ENCODE results near the gene HOXC4. TPM values are rescaled to one million over a fixed set of nuclear protein-coding genes. Genes with fewer than 3 reads are reported as not detected.
A peak's percentile ranks its signal among the peaks of the same experiment; 100 is the strongest.

HOXC4 gene
- total RNA-seq, 2 donors from 2014 or later: not detected

DNA sequence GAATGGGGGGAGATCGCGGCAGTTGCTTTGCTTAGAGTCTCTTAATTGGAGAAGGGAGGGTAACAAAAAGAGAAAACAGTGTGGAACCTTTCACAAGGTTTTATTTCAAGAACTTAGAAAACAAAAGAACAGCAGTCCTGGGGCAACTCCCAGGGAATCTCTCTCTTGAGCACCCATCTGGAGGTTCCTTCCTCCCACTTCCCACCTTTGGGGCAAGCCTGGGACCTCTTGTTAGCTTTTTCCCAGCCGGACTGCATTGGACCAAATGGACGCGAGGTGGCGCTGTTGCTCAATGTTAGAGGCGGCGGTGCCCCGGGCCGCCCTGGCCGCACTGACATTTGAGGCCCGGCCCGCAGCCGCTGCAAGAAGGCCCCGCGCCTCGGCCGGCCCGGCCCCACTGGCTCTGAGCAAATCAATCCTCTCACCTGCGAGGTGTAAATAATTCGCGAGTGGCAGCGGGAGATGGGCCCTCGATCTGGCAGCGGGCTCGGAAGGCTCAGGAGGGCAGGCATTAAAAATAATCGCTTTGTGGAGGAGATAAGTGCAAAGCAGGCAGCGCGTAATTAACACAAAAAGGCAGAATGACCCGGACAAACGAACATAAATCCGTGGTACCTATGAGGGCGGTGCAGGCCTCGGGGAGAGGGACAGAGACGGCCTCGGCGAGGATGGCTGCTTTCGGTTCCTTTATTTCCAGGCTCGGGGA, 47.6 kb upstream of the HOXC4 start:
- Histone ChIP-seq H3K27ac (no peak overlapping the region), H3K36me3 (no peaks in the 10 kb centered on the region), H3K9me3 (no peaks in the 10 kb centered on the region), H3K9ac (ENCODE audit: low read depth in 2 of 2, low read length in 2 of 2) (peak overlapping the region; percentile 23 to 50), H3K4me1 (peaks cover 7% of the 10 kb centered on the region), H3K4me3 (peak overlapping the region; percentile 14), H3K27me3 (peaks cover 95% of the 10 kb centered on the region)
- TF ChIP-seq, protein P1, sequence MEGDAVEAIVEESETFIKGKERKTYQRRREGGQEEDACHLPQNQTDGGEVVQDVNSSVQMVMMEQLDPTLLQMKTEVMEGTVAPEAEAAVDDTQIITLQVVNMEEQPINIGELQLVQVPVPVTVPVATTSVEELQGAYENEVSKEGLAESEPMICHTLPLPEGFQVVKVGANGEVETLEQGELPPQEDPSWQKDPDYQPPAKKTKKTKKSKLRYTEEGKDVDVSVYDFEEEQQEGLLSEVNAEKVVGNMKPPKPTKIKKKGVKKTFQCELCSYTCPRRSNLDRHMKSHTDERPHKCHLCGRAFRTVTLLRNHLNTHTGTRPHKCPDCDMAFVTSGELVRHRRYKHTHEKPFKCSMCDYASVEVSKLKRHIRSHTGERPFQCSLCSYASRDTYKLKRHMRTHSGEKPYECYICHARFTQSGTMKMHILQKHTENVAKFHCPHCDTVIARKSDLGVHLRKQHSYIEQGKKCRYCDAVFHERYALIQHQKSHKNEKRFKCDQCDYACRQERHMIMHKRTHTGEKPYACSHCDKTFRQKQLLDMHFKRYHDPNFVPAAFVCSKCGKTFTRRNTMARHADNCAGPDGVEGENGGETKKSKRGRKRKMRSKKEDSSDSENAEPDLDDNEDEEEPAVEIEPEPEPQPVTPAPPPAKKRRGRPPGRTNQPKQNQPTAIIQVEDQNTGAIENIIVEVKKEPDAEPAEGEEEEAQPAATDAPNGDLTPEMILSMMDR (IDR thresholded peaks at IDR 0.05): peak; percentile 88
- peak; percentile 87 for DNase-seq
- intact Hi-C loops (cut with DNase I): loop anchor here (2.0 to 10.0 kb wide), 2 partner anchors 195 to 349 kb away; no protein-coding TSS in a partner anchor

DNA sequence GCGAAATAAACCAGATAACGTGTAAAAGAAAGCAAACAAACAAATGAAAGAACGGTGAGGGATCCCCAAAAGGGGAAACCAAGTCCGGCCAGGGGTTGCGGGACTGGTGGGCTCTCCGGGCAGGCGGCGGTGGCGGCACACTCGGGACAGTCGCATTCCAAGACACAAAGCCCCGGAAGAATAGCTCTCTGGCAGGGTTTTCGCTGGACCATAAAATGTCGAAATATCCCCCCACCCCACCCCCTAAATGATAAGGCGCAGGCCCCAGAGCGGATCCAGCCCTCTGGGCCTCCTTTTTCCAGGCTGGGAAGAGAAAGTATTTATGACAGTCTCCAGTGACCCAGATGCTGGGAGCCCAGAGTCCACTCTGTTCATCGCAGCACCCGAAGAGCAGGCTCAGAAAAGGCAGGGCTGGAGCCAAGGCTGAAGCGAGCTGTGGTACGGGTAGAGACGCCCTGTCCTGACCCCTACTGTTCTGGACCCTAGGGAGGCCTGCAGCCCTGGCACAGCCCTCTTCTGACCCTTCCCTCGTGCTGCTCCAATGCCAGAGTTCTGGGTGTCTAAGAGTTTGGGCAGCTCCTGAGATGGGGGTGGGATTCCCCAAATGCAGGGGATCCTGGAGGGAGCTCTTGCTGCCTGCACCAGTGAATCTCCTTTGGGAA, 46.9 kb upstream of the HOXC4 start:
- peaks cover 94% of the 10 kb centered on the region for H3K27me3 ChIP-seq
- no peaks in the 10 kb centered on the region for H3K36me3 ChIP-seq
- TF ChIP-seq, protein P1 (IDR thresholded peaks at IDR 0.05): no peak
- peak overlapping the region; percentile 14 for H3K4me3 ChIP-seq
- peaks cover 7% of the 10 kb centered on the region for H3K4me1 ChIP-seq
- no peak overlapping the region for H3K27ac ChIP-seq
- no peak for DNase-seq
- H3K9ac ChIP-seq (ENCODE audit: low read depth in 2 of 2, low read length in 2 of 2): peak overlapping the region; percentile 23 to 50
- H3K9me3 ChIP-seq: no peaks in the 10 kb centered on the region
- intact Hi-C loops (cut with DNase I): loop anchor here (2.0 to 10.0 kb wide), 2 partner anchors 194 to 348 kb away; no protein-coding TSS in a partner anchor

DNA sequence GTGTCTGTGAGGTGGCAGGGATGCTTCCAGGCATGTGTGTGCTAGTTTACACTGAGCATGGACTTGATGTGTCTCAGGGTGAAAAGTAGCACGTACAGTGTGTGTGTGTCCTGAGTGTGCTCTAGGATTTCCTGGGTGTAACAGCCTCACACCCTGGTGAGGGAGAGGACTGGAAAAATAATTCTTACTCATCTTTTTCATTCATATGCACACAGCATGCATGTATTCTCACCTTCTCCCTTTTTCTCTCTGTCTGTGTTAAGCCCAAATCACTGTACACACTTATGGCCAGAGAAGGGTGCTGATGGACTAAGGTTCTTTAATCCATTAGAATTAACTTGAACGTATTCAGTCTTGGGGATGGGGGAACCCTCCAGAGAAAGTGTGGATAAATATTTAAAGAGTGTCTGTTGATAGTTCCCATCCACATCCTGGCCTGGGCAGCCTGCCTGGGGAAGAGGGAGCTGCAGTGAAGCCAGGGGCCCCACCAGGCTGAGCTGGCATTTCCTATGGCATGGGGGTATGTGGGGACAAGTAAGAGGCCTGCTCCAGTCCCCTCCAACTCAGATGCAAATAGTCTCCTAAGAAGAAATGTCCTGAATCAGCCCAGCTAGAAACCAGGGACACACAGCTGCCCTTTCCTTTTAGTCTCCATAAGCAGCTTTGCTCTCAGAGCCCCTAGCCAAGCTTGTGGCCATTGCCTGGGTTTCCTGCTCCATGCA, 45.9 kb upstream of the HOXC4 start:
- H3K9me3 ChIP-seq: no peaks in the 10 kb centered on the region
- H3K36me3 ChIP-seq: no peaks in the 10 kb centered on the region
- no peak overlapping the region for H3K9ac ChIP-seq (ENCODE audit: low read depth in 2 of 2, low read length in 2 of 2)
- TF ChIP-seq, protein P1 (IDR thresholded peaks at IDR 0.05): no peak
- H3K4me3 ChIP-seq: no peak overlapping the region
- DNase-seq: no peak
- H3K4me1 ChIP-seq: peaks cover 7% of the 10 kb centered on the region
- intact Hi-C loops (cut with DNase I): loop anchor here (2.0 to 10.0 kb wide), 2 partner anchors 193 to 347 kb away; no protein-coding TSS in a partner anchor
- peaks cover 94% of the 10 kb centered on the region for H3K27me3 ChIP-seq
- no peak overlapping the region for H3K27ac ChIP-seq

DNA sequence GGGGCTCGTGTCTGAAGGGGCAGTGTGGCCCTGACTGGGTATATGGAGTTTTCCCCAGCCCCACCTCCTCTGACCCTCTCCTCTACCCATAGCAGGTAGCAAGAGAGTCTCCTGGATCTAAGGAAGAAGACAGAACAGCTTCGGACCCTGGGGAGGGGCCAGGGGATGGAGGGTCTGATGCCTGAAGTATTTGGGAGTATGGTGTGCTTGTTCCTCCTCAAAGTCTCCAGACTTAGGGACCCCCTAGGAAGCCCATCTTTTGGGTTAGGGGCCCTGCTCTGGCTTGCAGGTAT, 45.4 kb upstream of the HOXC4 start:
- H3K27me3 ChIP-seq: peaks cover 94% of the 10 kb centered on the region
- intact Hi-C loops (cut with DNase I): loop anchor here (10.0 kb wide), 1 partner anchor 347 kb away; no protein-coding TSS in a partner anchor
- DNase-seq: no peak
- H3K27ac ChIP-seq: no peak overlapping the region
- H3K36me3 ChIP-seq: no peaks in the 10 kb centered on the region
- no peak overlapping the region for H3K4me3 ChIP-seq
- no peak overlapping the region for H3K9ac ChIP-seq (ENCODE audit: low read depth in 2 of 2, low read length in 2 of 2)
- TF ChIP-seq, protein P1 (IDR thresholded peaks at IDR 0.05): no peak
- H3K9me3 ChIP-seq: no peaks in the 10 kb centered on the region
- H3K4me1 ChIP-seq: peaks cover 7% of the 10 kb centered on the region

All from colonic mucosa (tissue), 4 donors.